K562 (cell line): Measurements from ENCODE around the gene POLN. TPM values are rescaled to one million over a fixed set of nuclear protein-coding genes. Genes with fewer than 3 reads are reported as not detected.

Experiments used
- ATAC-seq: fragments of 200-7000 bp; cut with Tn5 transposase; 3 replicates; pipeline ENCODE4 v1.9.1; 2020; ENCODE audit warnings: moderate library complexity
- BruUV-seq: library from RNA; stranded (reverse); fragments of 400-500 nt; replicated peaks from 2 replicates; lab custom pipeline; 2021; lab: Mats Ljungman, UMichigan
- CTCF ChIA-PET: fragments of 300-600 bp; formaldehyde crosslinking; extraction: SDS; loops from one replicate; lab custom pipeline; 2021; ENCODE audit warnings: low intra/inter-chr PET ratio; lab: Yijun Ruan, JAX
- POLR2A ChIA-PET: fragments of 300-600, 350-650 bp; sonication (Branson Sonifier 250); formaldehyde crosslinking; extraction: SDS; loops from one replicate; lab custom pipeline; 2021; ENCODE audit warnings: antibody characterized with exemption, inconsistent platforms; lab: Yijun Ruan, JAX
- DNase-seq, 4 experiments: peaks; one replicate each; pipeline versions ENCODE4 v3.0.0 to v3.0.0-alpha.2; 2011 to 2018; ENCODE audit warnings: low spot score in 3 of 4, mixed read lengths in 3 of 4; ENCODE audit errors: extremely low read depth in 1 of 4
- FAIRE-seq: peaks from 2 replicates; lab custom pipeline; 2011; peaks lifted over from hg19 to GRCh38; lab: Jason Lieb, UNC
- H2AFZ ChIP-seq: 2 replicates; pipeline ENCODE4 v1.6.0; 2011; ENCODE audit warnings: low read depth, low read length, control low read depth, inconsistent platforms
- H3K27ac ChIP-seq: fragments of 200-600 bp; 3 replicates; pipeline ENCODE4 v1.8.0; 2011; ENCODE audit warnings: low read depth, mild to moderate bottlenecking, control low read depth, inconsistent platforms, low read length, moderate library complexity, mixed read lengths; ENCODE audit errors: extremely low read depth
- H3K27me3 ChIP-seq, 2 experiments: fragments of 300-600 bp in 1 of 2; 2 replicates in 1 of 2; 3 replicates in 1 of 2; pipeline versions ENCODE4 v1.6.0 to v1.8.0; 2011; ENCODE audit warnings: inconsistent platforms in 2 of 2, low read length in 2 of 2, mild to moderate bottlenecking in 1 of 2, mixed read lengths in 1 of 2, moderate library complexity in 1 of 2; ENCODE audit not compliant: control insufficient read depth in 2 of 2, insufficient read depth in 2 of 2
- H3K36me3 ChIP-seq: fragments of 300-600 bp; 3 replicates; pipeline ENCODE4 v1.8.0; 2011; ENCODE audit warnings: mild to moderate bottlenecking, low read length, inconsistent platforms; ENCODE audit not compliant: control insufficient read depth, insufficient read depth
- H3K4me1 ChIP-seq, 2 experiments: fragments of 200-600 bp in 1 of 2; replicated peaks in 1 of 2; 2 replicates in 1 of 2; 3 replicates in 1 of 2; pipeline versions ENCODE4 v1.5.1 to v1.8.0; 2011; ENCODE audit warnings: inconsistent platforms in 2 of 2, low read length in 2 of 2, mild to moderate bottlenecking in 1 of 2, mixed read lengths in 1 of 2, moderate library complexity in 1 of 2; ENCODE audit not compliant: control insufficient read depth in 2 of 2, insufficient read depth in 2 of 2
- H3K4me2 ChIP-seq: 2 replicates; pipeline ENCODE4 v1.6.1; 2011; ENCODE audit warnings: low read length, control low read depth, inconsistent platforms, mixed read lengths; ENCODE audit not compliant: insufficient read depth
- H3K4me3 ChIP-seq: fragments of 200-600 bp; sonication (generic), shearing (Covaris generic); 2 replicates; pipeline ENCODE4 v1.5.1; 2016; ENCODE audit warnings: control low read depth, inconsistent platforms
- H3K79me2 ChIP-seq: fragments of 200-600 bp; 3 replicates; pipeline ENCODE4 v1.8.0; 2011; ENCODE audit warnings: low read length, inconsistent platforms; ENCODE audit not compliant: control insufficient read depth, insufficient read depth
- H3K9ac ChIP-seq, 2 experiments: 2 replicates each; pipeline versions ENCODE4 v1.6.0 to v1.6.1; 2011; ENCODE audit warnings: low read depth in 2 of 2, low read length in 2 of 2, control low read depth in 1 of 2, inconsistent platforms in 1 of 2, mild to moderate bottlenecking in 1 of 2, mixed read lengths in 1 of 2; ENCODE audit not compliant: insufficient read depth in 1 of 2
- H3K9me1 ChIP-seq: one replicate; pipeline ENCODE4 v1.6.0; 2011; ENCODE audit warnings: inconsistent platforms, mild to moderate bottlenecking, low read length, moderate library complexity; ENCODE audit not compliant: control insufficient read depth, insufficient read depth
- H3K9me3 ChIP-seq: replicated peaks from 2 replicates; pipeline ENCODE4 v1.5.1; 2011; ENCODE audit warnings: low read depth, low read length, inconsistent platforms; ENCODE audit not compliant: control insufficient read depth, insufficient read depth
- H4K20me1 ChIP-seq: replicated peaks from 2 replicates; pipeline ENCODE4 v1.6.1; 2011; ENCODE audit warnings: low read length, inconsistent platforms, mixed read lengths; ENCODE audit not compliant: control insufficient read depth, insufficient read depth
- CTCF ChIP-seq, 3 experiments: IDR thresholded peaks in 2 of 3; conservative IDR thresholded peaks in 1 of 3; 2 replicates each; pipeline ENCODE4 v1.5.1; 2011 to 2012; ENCODE audit warnings: low read length in 3 of 3, mild to moderate bottlenecking in 3 of 3, control low read depth in 2 of 3, improper control_type of control experiment in 1 of 3, inconsistent platforms in 1 of 3, low read depth in 1 of 3, mixed read lengths in 1 of 3, moderate library complexity in 1 of 3; ENCODE audit not compliant: insufficient read depth in 2 of 3
- ELF4 ChIP-seq: fragments of 450-650 bp; formaldehyde crosslinking; IDR thresholded peaks from 2 replicates; pipeline ENCODE4 v1.4.0; 2022; ENCODE audit warnings: missing genetic modification characterization
- RAD21 ChIP-seq, 2 experiments: fragments of 250-450 bp in 1 of 2; fragments of 450-650 bp in 1 of 2; sonication (Bioruptor Pico) in 1 of 2; formaldehyde crosslinking in 1 of 2; IDR thresholded peaks in 1 of 2; conservative IDR thresholded peaks in 1 of 2; 2 replicates each; pipeline versions ENCODE4 v1.4.0 to v1.8.0; 2020 to 2022; ENCODE audit warnings: mild to moderate bottlenecking in 2 of 2, moderate library complexity in 1 of 2
- REST ChIP-seq, 2 experiments: fragments of 450-650 bp; formaldehyde crosslinking in 1 of 2; IDR thresholded peaks; 2 replicates each; pipeline versions ENCODE4 v1.4.0 to v1.6.1; 2014 to 2020; ENCODE audit warnings: mild to moderate bottlenecking in 2 of 2, borderline replicate concordance in 1 of 2, low read depth in 1 of 2
- SMARCE1 ChIP-seq: fragments of 450-650 bp; IDR thresholded peaks from 2 replicates; pipeline ENCODE4 v1.7.1; 2016; ENCODE audit warnings: mild to moderate bottlenecking
- SMC3 ChIP-seq: conservative IDR thresholded peaks from 2 replicates; pipeline ENCODE4 v1.6.1; 2011; ENCODE audit warnings: low read depth, low read length, improper control_type of control experiment; ENCODE audit not compliant: insufficient read depth
- STAG1 ChIP-seq: sonication (generic); formaldehyde crosslinking; IDR thresholded peaks from 2 replicates; pipeline ENCODE4 v1.5.0; 2020; ENCODE audit warnings: missing genetic modification reagents, borderline replicate concordance
- ZNF134 ChIP-seq: fragments of 250-450 bp; sonication (Bioruptor Pico); conservative IDR thresholded peaks from 2 replicates; pipeline ENCODE4 v1.4.0; 2020
- WGBS: fragments of 100-300 bp; shearing (Covaris generic); methylation state at CpG from one replicate; pipeline ENCODE4 v1.1.6; 2016; ENCODE audit warnings: low coverage, mixed read lengths; ENCODE audit not compliant: insufficient coverage; ENCODE audit errors: missing lambda C conversion rate; 5-methylcytosine and 5-hydroxymethylcytosine counted together
- in situ Hi-C: fragments of 300-500 bp; cut with MboI; formaldehyde crosslinking; loops from 4 replicates; pipeline ENCODE4 v1.15.0; 2018; ENCODE audit warnings: inconsistent platforms, mixed read lengths
- intact Hi-C: fragments of 100-400 bp; cut with micrococcal nuclease; formaldehyde crosslinking; loops from 2 replicates; pipeline ENCODE4 v1.14.2; 2022
- polyA plus RNA-seq, 8 experiments: library from polyadenylated mRNA; depleted of rRNA in 4 of 8; stranded (reverse) in 5 of 8; unstranded in 3 of 8; fragments of >200 nt; fragmentation: Nextera tagmentation in 2 of 8; fragmentation: Illumina TruSeq in 1 of 8; extraction: Ambion mirVana in 2 of 8; extraction: Trizol in 1 of 8; gene quantifications; 2 replicates each; pipeline versions ENCODE4 v1.2.1 to v1.2.3, GENCODE V29; 2011 to 2014; ENCODE audit warnings: inconsistent platforms in 1 of 8, missing spikeins in 1 of 8
- total RNA-seq, 7 experiments: library from RNA; depleted of rRNA in 6 of 7; stranded (reverse); fragments of >200 nt in 6 of 7; fragmentation: Illumina TruSeq in 2 of 7; extraction: Trizol in 2 of 7; gene quantifications; 2 replicates each; pipeline versions ENCODE4 v1.2.1 to v1.2.3, GENCODE V29; 2011 to 2021; ENCODE audit warnings: low replicate concordance in 1 of 7

Gene POLN
- total and polyA plus RNA-seq, 9 of the 15 experiments (the other 6 are each of a cell fraction or from before 2014, with no cell fraction given): 0.08 to 0.91 (median 0.32) TPM

- no peaks in the 10 kb centered on the region for H4K20me1 ChIP-seq
- ATAC-seq: peak; percentile 84
- no peak overlapping the region for H3K9ac ChIP-seq
- in situ Hi-C loops: no loop called here
- H3K9me1 ChIP-seq: no peaks in the 10 kb centered on the region
- CTCF ChIA-PET: no interaction called here
- intact Hi-C loops: loop anchor here (5.0 to 10.0 kb wide), 2 partner anchors 271 to 439 kb away; no protein-coding TSS in a partner anchor
- no peak overlapping the region for H3K4me3 ChIP-seq
- H3K27me3 ChIP-seq: no peaks in the 10 kb centered on the region
- WGBS: 7% methylated on average over 9 of the region's 9 CpGs
- peaks cover 7% of the 10 kb centered on the region; the same call in 1 of the 2 replicates for H3K9me3 ChIP-seq
- no peaks in the 10 kb centered on the region for H3K79me2 ChIP-seq
- no peak overlapping the region for H2AFZ ChIP-seq
- H3K27ac ChIP-seq: no peak overlapping the region
- no peaks in the 10 kb centered on the region for H3K36me3 ChIP-seq
- peak; percentile 44 for FAIRE-seq
- no TSS peak for BruUV-seq
- POLR2A ChIA-PET: interaction anchor here (0.6 kb wide), 1 partner anchor 247 kb away, joined by 3 read pairs; no protein-coding TSS in a partner anchor
- no peaks in the 10 kb centered on the region for H3K4me1 ChIP-seq
- no peak overlapping the region for H3K4me2 ChIP-seq
- TF ChIP-seq ZNF134 (CRISPR knock-in tag) (peak; percentile 45; the same call in 1 of the 2 replicates), SMARCE1 (no peak), RAD21 (CRISPR knock-in tag; conservative IDR thresholded peaks at IDR 0.05 in 1 of 2, IDR thresholded peaks at IDR 0.05 in 1 of 2) (peak in 1 of 2 experiments; percentile 67; a peak in 2 of 4 replicates), CTCF (IDR thresholded peaks at IDR 0.05 in 2 of 3, conservative IDR thresholded peaks at IDR 0.05 in 1 of 3; ENCODE audit: insufficient read depth in 2 of 3, low read depth in 1 of 3, low read length in 3 of 3) (peak; percentile 55 to 65 (median 59)), SMC3 (0 out of 2 replicates have a peak, but pooled peaks have one; percentile 33), REST (IDR thresholded peaks at IDR 0.05; ENCODE audit: borderline replicate concordance) (peak; percentile 63; the same call in 1 of the 2 replicates), REST (CRISPR knock-in tag; IDR thresholded peaks at IDR 0.05; ENCODE audit: low read depth) (no peak), ELF4 (no peak), STAG1 (CRISPR knock-in tag) (peak; percentile 50; the same call in 1 of the 2 replicates)
- TF ChIP-seq, all 486 proteins: peak for 6
- peak in 1 of 4 experiments; percentile 36 for DNase-seq
Observed at GRCh38 chr4:2186133-2186864, 55.6 kb downstream of the POLN start.
